ENCODE measurements around the gene DNAH10. TPM values are rescaled to one million over a fixed set of nuclear protein-coding genes. Genes with fewer than 3 reads are reported as not detected.

DNAH10 gene
- total RNA-seq, 1 experiment from 2014 or later, result 0.30 TPM

- Histone ChIP-seq H3K4me2 (ENCODE audit: low read depth, low read length, poor library complexity, severe bottlenecking) (no peak overlapping the region), H3K4me1 (ENCODE audit: low read length) (no peaks in the 10 kb centered on the region), H3K79me2 (ENCODE audit: low read length) (no peaks in the 10 kb centered on the region), H3K9me2 (replicated peaks; ENCODE audit: insufficient read depth, low read length) (no peaks in the 10 kb centered on the region), H3K9ac (ENCODE audit: low read length) (no peak overlapping the region), H3K4me3 (ENCODE audit: low read length) (no peak overlapping the region), H3K27ac (ENCODE audit: low read length) (no peak overlapping the region), H3K36me3 (ENCODE audit: insufficient read depth, low read length) (peaks cover 37% of the 10 kb centered on the region), H3K9me3 (ENCODE audit: low read length) (no peaks in the 10 kb centered on the region), H3K27me3 (ENCODE audit: low read length) (no peaks in the 10 kb centered on the region), H4K20me1 (ENCODE audit: insufficient read depth, low read depth, low read length) (no peaks in the 10 kb centered on the region), H2AFZ (ENCODE audit: low read length) (no peak overlapping the region)
- no peak for DNase-seq
These were observed 27.8 kb upstream of the DNAH10 start for GRCh38 chr12:123734268-123734667.

GRCh38 chr12:123741937-123742572 lies 20.0 kb upstream of the DNAH10 start:
- no peaks in the 10 kb centered on the region for H3K4me1 ChIP-seq (ENCODE audit: low read length)
- no peaks in the 10 kb centered on the region for H3K9me2 ChIP-seq (replicated peaks; ENCODE audit: insufficient read depth, low read length)
- DNase-seq, result no peak
- H3K27ac ChIP-seq (ENCODE audit: low read length), result no peak overlapping the region
- no peaks in the 10 kb centered on the region for H4K20me1 ChIP-seq (ENCODE audit: insufficient read depth, low read depth, low read length)
- H3K4me2 ChIP-seq (ENCODE audit: low read depth, low read length, poor library complexity, severe bottlenecking), result no peak overlapping the region
- no peaks in the 10 kb centered on the region for H3K9me3 ChIP-seq (ENCODE audit: low read length)
- no peak overlapping the region for H2AFZ ChIP-seq (ENCODE audit: low read length)
- no peaks in the 10 kb centered on the region for H3K79me2 ChIP-seq (ENCODE audit: low read length)
- no peak overlapping the region for H3K9ac ChIP-seq (ENCODE audit: low read length)
- no peaks in the 10 kb centered on the region for H3K27me3 ChIP-seq (ENCODE audit: low read length)
- H3K36me3 ChIP-seq (ENCODE audit: insufficient read depth, low read length), result peaks cover 36% of the 10 kb centered on the region
- no peak overlapping the region for H3K4me3 ChIP-seq (ENCODE audit: low read length)

GRCh38 chr12:123743002-123743401 lies 19.1 kb upstream of the DNAH10 start:
- DNase-seq, result no peak
- no peaks in the 10 kb centered on the region for H3K79me2 ChIP-seq (ENCODE audit: low read length)
- H2AFZ ChIP-seq (ENCODE audit: low read length), result no peak overlapping the region
- no peaks in the 10 kb centered on the region for H3K9me2 ChIP-seq (replicated peaks; ENCODE audit: insufficient read depth, low read length)
- H3K27ac ChIP-seq (ENCODE audit: low read length), result no peak overlapping the region
- H3K36me3 ChIP-seq (ENCODE audit: insufficient read depth, low read length), result peaks cover 37% of the 10 kb centered on the region
- no peak overlapping the region for H3K9ac ChIP-seq (ENCODE audit: low read length)
- H3K4me1 ChIP-seq (ENCODE audit: low read length), result no peaks in the 10 kb centered on the region
- no peak overlapping the region for H3K4me2 ChIP-seq (ENCODE audit: low read depth, low read length, poor library complexity, severe bottlenecking)
- no peaks in the 10 kb centered on the region for H3K27me3 ChIP-seq (ENCODE audit: low read length)
- no peak overlapping the region for H3K4me3 ChIP-seq (ENCODE audit: low read length)
- no peaks in the 10 kb centered on the region for H4K20me1 ChIP-seq (ENCODE audit: insufficient read depth, low read depth, low read length)
- no peaks in the 10 kb centered on the region for H3K9me3 ChIP-seq (ENCODE audit: low read length)

DNA sequence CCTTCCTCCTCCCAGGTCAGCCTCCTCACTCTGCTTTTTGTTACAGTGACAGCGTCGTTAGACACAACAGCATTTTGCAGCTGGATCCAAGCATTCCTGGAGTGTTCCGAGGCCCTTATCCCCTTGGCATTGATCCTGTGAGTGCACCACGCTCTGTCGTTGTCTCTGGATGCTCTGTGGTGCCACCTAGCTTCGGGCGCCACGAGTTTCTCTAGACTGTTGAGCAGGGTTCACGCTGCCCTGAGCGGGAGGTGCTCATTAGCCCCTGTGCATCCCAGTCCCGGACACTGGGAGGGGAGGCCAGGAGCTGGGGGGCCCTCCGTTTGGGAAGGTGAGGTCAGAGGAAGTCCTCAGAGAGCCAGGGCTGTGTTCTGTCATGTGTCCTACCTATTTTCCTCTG lies 17.3 kb upstream of the DNAH10 start:
- no peak for DNase-seq
- H3K36me3 ChIP-seq (ENCODE audit: insufficient read depth, low read length), result peaks cover 39% of the 10 kb centered on the region

GRCh38 chr12:123747309-123747708 lies 14.8 kb upstream of the DNAH10 start:
- Histone ChIP-seq H3K4me2 (ENCODE audit: low read depth, low read length, poor library complexity, severe bottlenecking) (no peak overlapping the region), H3K36me3 (ENCODE audit: insufficient read depth, low read length) (peaks cover 50% of the 10 kb centered on the region), H3K4me1 (ENCODE audit: low read length) (no peaks in the 10 kb centered on the region), H3K9me2 (replicated peaks; ENCODE audit: insufficient read depth, low read length) (no peaks in the 10 kb centered on the region), H3K79me2 (ENCODE audit: low read length) (no peaks in the 10 kb centered on the region), H3K4me3 (ENCODE audit: low read length) (no peak overlapping the region), H3K9me3 (ENCODE audit: low read length) (no peaks in the 10 kb centered on the region), H2AFZ (ENCODE audit: low read length) (no peak overlapping the region), H4K20me1 (ENCODE audit: insufficient read depth, low read depth, low read length) (no peaks in the 10 kb centered on the region), H3K27me3 (ENCODE audit: low read length) (no peaks in the 10 kb centered on the region), H3K9ac (ENCODE audit: low read length) (no peak overlapping the region), H3K27ac (ENCODE audit: low read length) (no peak overlapping the region)
- no peak for DNase-seq

More for the DNA sequence above, 17.3 kb upstream of the DNAH10 start:
- no peaks in the 10 kb centered on the region for H3K27me3 ChIP-seq (ENCODE audit: low read length)
- no peak overlapping the region for H2AFZ ChIP-seq (ENCODE audit: low read length)
- no peak overlapping the region for H3K9ac ChIP-seq (ENCODE audit: low read length)
- H3K79me2 ChIP-seq (ENCODE audit: low read length), result no peaks in the 10 kb centered on the region
- H4K20me1 ChIP-seq (ENCODE audit: insufficient read depth, low read depth, low read length), result no peaks in the 10 kb centered on the region
- no peak overlapping the region for H3K4me2 ChIP-seq (ENCODE audit: low read depth, low read length, poor library complexity, severe bottlenecking)
- no peak overlapping the region for H3K4me3 ChIP-seq (ENCODE audit: low read length)
- H3K27ac ChIP-seq (ENCODE audit: low read length), result no peak overlapping the region
- H3K9me3 ChIP-seq (ENCODE audit: low read length), result no peaks in the 10 kb centered on the region
- no peaks in the 10 kb centered on the region for H3K9me2 ChIP-seq (replicated peaks; ENCODE audit: insufficient read depth, low read length)
- no peaks in the 10 kb centered on the region for H3K4me1 ChIP-seq (ENCODE audit: low read length)

- no peak overlapping the region for H3K4me3 ChIP-seq (ENCODE audit: low read length)
- H3K27ac ChIP-seq (ENCODE audit: low read length), result no peak overlapping the region
- H3K4me1 ChIP-seq (ENCODE audit: low read length), result no peaks in the 10 kb centered on the region
- no peaks in the 10 kb centered on the region for H4K20me1 ChIP-seq (ENCODE audit: insufficient read depth, low read depth, low read length)
- H3K9me2 ChIP-seq (replicated peaks; ENCODE audit: insufficient read depth, low read length), result no peaks in the 10 kb centered on the region
- no peak overlapping the region for H3K4me2 ChIP-seq (ENCODE audit: low read depth, low read length, poor library complexity, severe bottlenecking)
- no peak overlapping the region for H2AFZ ChIP-seq (ENCODE audit: low read length)
- DNase-seq, result no peak
- H3K79me2 ChIP-seq (ENCODE audit: low read length), result no peaks in the 10 kb centered on the region
- H3K9me3 ChIP-seq (ENCODE audit: low read length), result no peaks in the 10 kb centered on the region
- H3K27me3 ChIP-seq (ENCODE audit: low read length), result no peaks in the 10 kb centered on the region
- no peak overlapping the region for H3K9ac ChIP-seq (ENCODE audit: low read length)
- peaks cover 50% of the 10 kb centered on the region for H3K36me3 ChIP-seq (ENCODE audit: insufficient read depth, low read length)
These were observed 13.9 kb upstream of the DNAH10 start for GRCh38 chr12:123748161-123748560.

- Histone ChIP-seq H3K27me3 (ENCODE audit: low read length) (no peaks in the 10 kb centered on the region), H3K27ac (ENCODE audit: low read length) (no peak overlapping the region), H3K4me1 (ENCODE audit: low read length) (no peaks in the 10 kb centered on the region), H4K20me1 (ENCODE audit: insufficient read depth, low read depth, low read length) (no peaks in the 10 kb centered on the region), H3K36me3 (ENCODE audit: insufficient read depth, low read length) (peaks cover 49% of the 10 kb centered on the region), H3K4me2 (ENCODE audit: low read depth, low read length, poor library complexity, severe bottlenecking) (no peak overlapping the region), H2AFZ (ENCODE audit: low read length) (no peak overlapping the region), H3K4me3 (ENCODE audit: low read length) (no peak overlapping the region), H3K79me2 (ENCODE audit: low read length) (no peaks in the 10 kb centered on the region), H3K9me2 (replicated peaks; ENCODE audit: insufficient read depth, low read length) (no peaks in the 10 kb centered on the region), H3K9ac (ENCODE audit: low read length) (no peak overlapping the region), H3K9me3 (ENCODE audit: low read length) (no peaks in the 10 kb centered on the region)
- no peak for DNase-seq
These were observed 13.4 kb upstream of the DNAH10 start for GRCh38 chr12:123748661-123749060.

DNA sequence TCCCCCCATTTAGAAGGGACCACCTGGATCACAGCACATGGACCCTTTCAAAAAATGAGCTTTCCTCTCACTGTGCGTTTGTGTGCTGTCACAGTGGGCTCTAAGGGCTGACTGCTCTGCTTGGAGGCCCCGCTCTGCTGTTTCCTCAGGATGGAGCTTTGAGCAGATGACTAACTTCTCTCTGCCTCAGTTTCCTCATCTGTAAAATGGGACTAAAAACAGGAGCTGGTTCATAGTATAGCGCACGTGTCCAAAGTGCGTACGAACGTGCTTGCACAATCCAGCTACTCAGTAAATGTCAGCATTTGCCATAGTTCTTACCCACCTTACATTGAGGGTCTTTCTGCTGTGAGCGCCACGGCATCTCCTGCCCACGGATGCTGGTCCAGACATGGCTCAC lies 12.7 kb upstream of the DNAH10 start:
- Histone ChIP-seq H3K9me2 (replicated peaks; ENCODE audit: insufficient read depth, low read length) (no peaks in the 10 kb centered on the region), H2AFZ (ENCODE audit: low read length) (no peak overlapping the region), H3K4me3 (ENCODE audit: low read length) (no peak overlapping the region), H3K4me1 (ENCODE audit: low read length) (no peaks in the 10 kb centered on the region), H3K36me3 (ENCODE audit: insufficient read depth, low read length) (peaks cover 49% of the 10 kb centered on the region), H3K27ac (ENCODE audit: low read length) (no peak overlapping the region), H3K79me2 (ENCODE audit: low read length) (no peaks in the 10 kb centered on the region), H4K20me1 (ENCODE audit: insufficient read depth, low read depth, low read length) (no peaks in the 10 kb centered on the region), H3K4me2 (ENCODE audit: low read depth, low read length, poor library complexity, severe bottlenecking) (no peak overlapping the region), H3K9ac (ENCODE audit: low read length) (no peak overlapping the region), H3K27me3 (ENCODE audit: low read length) (no peaks in the 10 kb centered on the region), H3K9me3 (ENCODE audit: low read length) (no peaks in the 10 kb centered on the region)
- DNase-seq, result no peak
